Liver (tissue), 9 donors: ENCODE measurements around the gene P4HA1. TPM values are rescaled to one million over a fixed set of nuclear protein-coding genes. Genes with fewer than 3 reads are reported as not detected.

Experiments
- DNase-seq: peaks from one replicate; pipeline ENCODE4 v3.0.0-alpha.2; 2017; ENCODE audit warnings: low spot score
- H3K27ac ChIP-seq, 2 donors: one replicate each; pipeline ENCODE4 v1.7.0; 2013; ENCODE audit warnings: inconsistent platforms in 2 of 2, low read length in 2 of 2, control low read depth in 1 of 2, low read depth in 1 of 2, mild to moderate bottlenecking in 1 of 2
- H3K27me3 ChIP-seq, 4 donors: one replicate each; pipeline versions ENCODE4 v1.6.1 to v1.7.0; 2013; ENCODE audit warnings: low read length in 3 of 4, inconsistent platforms in 1 of 4, mild to moderate bottlenecking in 1 of 4, moderate library complexity in 1 of 4; ENCODE audit not compliant: control insufficient read depth in 4 of 4, insufficient read depth in 4 of 4
- H3K36me3 ChIP-seq, 4 donors: one replicate each; pipeline versions ENCODE4 v1.6.1 to v1.7.0; 2013; ENCODE audit warnings: low read length in 3 of 4, mild to moderate bottlenecking in 3 of 4, low read depth in 1 of 4, moderate library complexity in 1 of 4; ENCODE audit not compliant: control insufficient read depth in 4 of 4, insufficient read depth in 3 of 4
- H3K4me1 ChIP-seq, 4 donors: one replicate each; pipeline versions ENCODE4 v1.6.1 to v1.7.0; 2013; ENCODE audit warnings: low read length in 3 of 4, mild to moderate bottlenecking in 3 of 4, moderate library complexity in 1 of 4; ENCODE audit not compliant: control insufficient read depth in 4 of 4, insufficient read depth in 4 of 4
- H3K4me3 ChIP-seq, 3 donors: one replicate each; pipeline versions ENCODE4 v1.6.1 to v1.7.0; 2013; ENCODE audit warnings: low read length in 3 of 3, control low read depth in 1 of 3, low read depth in 1 of 3, mild to moderate bottlenecking in 1 of 3
- H3K9ac ChIP-seq, 2 donors: one replicate each; pipeline ENCODE4 v1.7.0; 2013; ENCODE audit warnings: low read length in 2 of 2, mild to moderate bottlenecking in 2 of 2, moderate library complexity in 2 of 2, control low read depth in 1 of 2, low read depth in 1 of 2
- H3K9me3 ChIP-seq, 4 donors: one replicate each; pipeline versions ENCODE4 v1.6.1 to v1.7.0; 2013; ENCODE audit warnings: low read length in 3 of 4; ENCODE audit not compliant: control insufficient read depth in 4 of 4
- EGR1 ChIP-seq, 2 donors: IDR thresholded peaks; 2 replicates each; pipeline ENCODE4 v1.6.1; 2016 to 2018; ENCODE audit warnings: antibody characterized with exemption in 2 of 2, low read depth in 2 of 2
- FOXA2 ChIP-seq: IDR thresholded peaks from 2 replicates; pipeline ENCODE4 v1.6.1; 2016; ENCODE audit warnings: antibody characterized with exemption
- GABPA ChIP-seq, 2 donors: IDR thresholded peaks in 1 of 2; conservative IDR thresholded peaks in 1 of 2; 2 replicates each; pipeline ENCODE4 v1.6.1; 2016; ENCODE audit warnings: antibody characterized with exemption in 2 of 2, mild to moderate bottlenecking in 1 of 2, moderate library complexity in 1 of 2
- HNF4A ChIP-seq, 2 donors: conservative IDR thresholded peaks; 2 replicates each; pipeline ENCODE4 v1.6.1; 2016; ENCODE audit warnings: antibody characterized with exemption in 2 of 2, mild to moderate bottlenecking in 2 of 2
- HNF4G ChIP-seq: IDR thresholded peaks from 2 replicates; pipeline ENCODE4 v1.6.1; 2016; ENCODE audit warnings: antibody characterized with exemption
- JUND ChIP-seq, 2 donors: IDR thresholded peaks; 2 replicates each; pipeline ENCODE4 v1.6.1; 2016; ENCODE audit warnings: antibody characterized with exemption in 2 of 2
- NR2F2 ChIP-seq: IDR thresholded peaks from 2 replicates; pipeline ENCODE4 v1.6.1; 2016; ENCODE audit warnings: antibody characterized with exemption
- RAD21 ChIP-seq, 2 donors: IDR thresholded peaks; 2 replicates each; pipeline ENCODE4 v1.6.1; 2016; ENCODE audit warnings: antibody characterized with exemption in 2 of 2, mild to moderate bottlenecking in 2 of 2
- SP1 ChIP-seq: IDR thresholded peaks from 2 replicates; pipeline ENCODE4 v1.6.1; 2018; ENCODE audit warnings: antibody characterized with exemption, mild to moderate bottlenecking
- TAF1 ChIP-seq: conservative IDR thresholded peaks from 2 replicates; pipeline ENCODE4 v1.6.1; 2016; ENCODE audit warnings: antibody characterized with exemption, mild to moderate bottlenecking
- YY1 ChIP-seq: IDR thresholded peaks from 2 replicates; pipeline ENCODE4 v1.6.1; 2016; ENCODE audit warnings: antibody characterized with exemption, mild to moderate bottlenecking
- WGBS: extraction: QIAGEN DNeasy Blood & Tissue Kit; methylation state at CpG from one replicate; pipeline ENCODE4 v1.1.7; 2013; 5-methylcytosine and 5-hydroxymethylcytosine counted together
- polyA plus RNA-seq, 2 donors: library from polyadenylated mRNA; stranded (reverse) in 1 of 2; unstranded in 1 of 2; fragments of 200-250 nt in 1 of 2; fragments of >200 nt in 1 of 2; fragmentation: Nextera tagmentation in 1 of 2; extraction: Ambion mirVana in 1 of 2; gene quantifications; one replicate each; pipeline versions ENCODE4 v1.2.1 to v1.2.3, GENCODE V29; 2013 to 2015
- total RNA-seq, 2 donors: library from RNA; depleted of rRNA; stranded (reverse); fragments of >200 nt; gene quantifications; one replicate each; pipeline ENCODE4 v1.2.3, GENCODE V29; 2014
- TF ChIP-seq, protein P1 (sequence below): IDR thresholded peaks from 2 replicates; pipeline ENCODE4 v1.6.1; 2016; ENCODE audit warnings: antibody characterized with exemption
- TF ChIP-seq, protein P2 (sequence below): IDR thresholded peaks from 2 replicates; pipeline ENCODE4 v1.6.1; 2016; ENCODE audit warnings: antibody characterized with exemption
- TF ChIP-seq, protein P3 (sequence below): fragments of 150-350 bp; IDR thresholded peaks from 2 replicates; pipeline ENCODE4 v1.5.1; 2017; ENCODE audit warnings: improper control_type of control experiment, low read depth, low read length; ENCODE audit not compliant: missing input control
- TF ChIP-seq, protein P4 (sequence below): IDR thresholded peaks from 2 replicates; pipeline ENCODE4 v1.6.1; 2016; ENCODE audit warnings: antibody characterized with exemption
- TF ChIP-seq, protein P5 (sequence below): IDR thresholded peaks from 2 replicates; pipeline ENCODE4 v1.6.1; 2016; ENCODE audit warnings: antibody characterized with exemption, mild to moderate bottlenecking
- donor health status: healthy.
- donor health status: healthy.
- donor health status: healthy.
- donor health status: healthy.
- donor health status: healthy.

The P4HA1 gene
- total and polyA plus RNA-seq, 4 donors = 6.1 to 63.7 (median 23.7) TPM

DNA sequence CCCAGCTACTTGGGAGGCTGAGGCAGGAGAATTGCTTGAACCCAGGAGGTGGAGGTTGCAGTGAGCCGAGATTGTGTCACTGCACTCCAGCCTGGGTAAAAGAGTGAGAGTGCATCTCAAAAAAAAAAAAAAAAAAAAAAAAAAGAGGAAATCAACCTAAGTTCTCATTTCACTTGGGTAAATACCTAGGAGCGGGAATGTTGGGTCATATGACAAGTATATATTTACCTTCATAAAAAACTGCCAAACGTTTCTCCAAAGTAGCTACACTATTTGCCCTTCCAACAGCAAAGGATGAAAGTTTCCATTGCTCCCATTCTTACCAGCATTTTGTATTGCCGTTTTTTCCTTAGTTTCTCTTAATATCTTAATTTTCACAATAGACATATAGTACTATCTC is 9.8 kb downstream of the P4HA1 start (continued):
- TF ChIP-seq, protein P1, sequence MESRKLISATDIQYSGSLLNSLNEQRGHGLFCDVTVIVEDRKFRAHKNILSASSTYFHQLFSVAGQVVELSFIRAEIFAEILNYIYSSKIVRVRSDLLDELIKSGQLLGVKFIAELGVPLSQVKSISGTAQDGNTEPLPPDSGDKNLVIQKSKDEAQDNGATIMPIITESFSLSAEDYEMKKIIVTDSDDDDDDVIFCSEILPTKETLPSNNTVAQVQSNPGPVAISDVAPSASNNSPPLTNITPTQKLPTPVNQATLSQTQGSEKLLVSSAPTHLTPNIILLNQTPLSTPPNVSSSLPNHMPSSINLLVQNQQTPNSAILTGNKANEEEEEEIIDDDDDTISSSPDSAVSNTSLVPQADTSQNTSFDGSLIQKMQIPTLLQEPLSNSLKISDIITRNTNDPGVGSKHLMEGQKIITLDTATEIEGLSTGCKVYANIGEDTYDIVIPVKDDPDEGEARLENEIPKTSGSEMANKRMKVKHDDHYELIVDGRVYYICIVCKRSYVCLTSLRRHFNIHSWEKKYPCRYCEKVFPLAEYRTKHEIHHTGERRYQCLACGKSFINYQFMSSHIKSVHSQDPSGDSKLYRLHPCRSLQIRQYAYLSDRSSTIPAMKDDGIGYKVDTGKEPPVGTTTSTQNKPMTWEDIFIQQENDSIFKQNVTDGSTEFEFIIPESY = no peak
- peak in 1 of 2 donors; percentile 20 for TF ChIP-seq HNF4A (conservative IDR thresholded peaks at IDR 0.05)
- no peak for TF ChIP-seq JUND (IDR thresholded peaks at IDR 0.05)
- peak; percentile 23 for TF ChIP-seq SP1
- TF ChIP-seq, protein P2, sequence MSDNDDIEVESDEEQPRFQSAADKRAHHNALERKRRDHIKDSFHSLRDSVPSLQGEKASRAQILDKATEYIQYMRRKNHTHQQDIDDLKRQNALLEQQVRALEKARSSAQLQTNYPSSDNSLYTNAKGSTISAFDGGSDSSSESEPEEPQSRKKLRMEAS = no peak
- TF ChIP-seq YY1 = peak; percentile 39
- no peak for TF ChIP-seq NR2F2

DNA sequence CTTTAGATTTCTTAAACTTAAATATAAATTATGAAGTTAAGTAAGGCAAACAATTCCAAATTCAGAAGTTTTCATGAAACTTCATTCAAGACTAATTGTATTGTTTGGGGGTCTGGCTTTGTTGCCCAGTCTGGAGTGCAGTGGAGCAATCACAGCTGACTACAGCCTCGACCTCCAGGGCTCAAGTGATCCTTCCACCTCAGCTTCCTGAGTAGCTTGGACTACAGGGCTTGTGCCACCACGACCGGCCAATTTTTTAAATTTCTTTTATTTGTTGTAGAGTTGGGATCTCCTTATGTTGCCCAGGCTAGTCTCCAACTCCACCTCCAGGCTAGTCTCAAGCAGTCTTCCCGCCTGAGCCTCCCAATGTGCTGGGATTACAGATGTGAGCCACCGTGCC is 12.5 kb downstream of the P4HA1 start:
- H3K4me1 ChIP-seq = peaks cover 0 to 11% (median 0%) of the 10 kb centered on the region in 4 donors
- no peaks in the 10 kb centered on the region for H3K9me3 ChIP-seq
- no peak for DNase-seq
- 77% methylated on average over 5 of the region's 5 CpGs for WGBS
- H3K4me3 ChIP-seq = no peak overlapping the region
- H3K27me3 ChIP-seq = no peaks in the 10 kb centered on the region
- no peak overlapping the region for H3K27ac ChIP-seq
- H3K36me3 ChIP-seq = no peaks in the 10 kb centered on the region
- H3K9ac ChIP-seq = no peak overlapping the region
- TF ChIP-seq FOXA2 (no peak), RAD21 (IDR thresholded peaks at IDR 0.05) (no peak), HNF4G (no peak), GABPA (IDR thresholded peaks at IDR 0.05 in 1 of 2, conservative IDR thresholded peaks at IDR 0.05 in 1 of 2) (no peak), TAF1 (no peak), NR2F2 (no peak), SP1 (no peak), JUND (IDR thresholded peaks at IDR 0.05) (no peak), YY1 (no peak), EGR1 (IDR thresholded peaks at IDR 0.05; ENCODE audit: low read depth in 2 of 2) (no peak)
- TF ChIP-seq, protein P3, sequence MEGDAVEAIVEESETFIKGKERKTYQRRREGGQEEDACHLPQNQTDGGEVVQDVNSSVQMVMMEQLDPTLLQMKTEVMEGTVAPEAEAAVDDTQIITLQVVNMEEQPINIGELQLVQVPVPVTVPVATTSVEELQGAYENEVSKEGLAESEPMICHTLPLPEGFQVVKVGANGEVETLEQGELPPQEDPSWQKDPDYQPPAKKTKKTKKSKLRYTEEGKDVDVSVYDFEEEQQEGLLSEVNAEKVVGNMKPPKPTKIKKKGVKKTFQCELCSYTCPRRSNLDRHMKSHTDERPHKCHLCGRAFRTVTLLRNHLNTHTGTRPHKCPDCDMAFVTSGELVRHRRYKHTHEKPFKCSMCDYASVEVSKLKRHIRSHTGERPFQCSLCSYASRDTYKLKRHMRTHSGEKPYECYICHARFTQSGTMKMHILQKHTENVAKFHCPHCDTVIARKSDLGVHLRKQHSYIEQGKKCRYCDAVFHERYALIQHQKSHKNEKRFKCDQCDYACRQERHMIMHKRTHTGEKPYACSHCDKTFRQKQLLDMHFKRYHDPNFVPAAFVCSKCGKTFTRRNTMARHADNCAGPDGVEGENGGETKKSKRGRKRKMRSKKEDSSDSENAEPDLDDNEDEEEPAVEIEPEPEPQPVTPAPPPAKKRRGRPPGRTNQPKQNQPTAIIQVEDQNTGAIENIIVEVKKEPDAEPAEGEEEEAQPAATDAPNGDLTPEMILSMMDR = no peak
- TF ChIP-seq, protein P2 = no peak
- TF ChIP-seq, protein P4, sequence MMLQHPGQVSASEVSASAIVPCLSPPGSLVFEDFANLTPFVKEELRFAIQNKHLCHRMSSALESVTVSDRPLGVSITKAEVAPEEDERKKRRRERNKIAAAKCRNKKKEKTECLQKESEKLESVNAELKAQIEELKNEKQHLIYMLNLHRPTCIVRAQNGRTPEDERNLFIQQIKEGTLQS = no peak
- TF ChIP-seq, protein P5, sequence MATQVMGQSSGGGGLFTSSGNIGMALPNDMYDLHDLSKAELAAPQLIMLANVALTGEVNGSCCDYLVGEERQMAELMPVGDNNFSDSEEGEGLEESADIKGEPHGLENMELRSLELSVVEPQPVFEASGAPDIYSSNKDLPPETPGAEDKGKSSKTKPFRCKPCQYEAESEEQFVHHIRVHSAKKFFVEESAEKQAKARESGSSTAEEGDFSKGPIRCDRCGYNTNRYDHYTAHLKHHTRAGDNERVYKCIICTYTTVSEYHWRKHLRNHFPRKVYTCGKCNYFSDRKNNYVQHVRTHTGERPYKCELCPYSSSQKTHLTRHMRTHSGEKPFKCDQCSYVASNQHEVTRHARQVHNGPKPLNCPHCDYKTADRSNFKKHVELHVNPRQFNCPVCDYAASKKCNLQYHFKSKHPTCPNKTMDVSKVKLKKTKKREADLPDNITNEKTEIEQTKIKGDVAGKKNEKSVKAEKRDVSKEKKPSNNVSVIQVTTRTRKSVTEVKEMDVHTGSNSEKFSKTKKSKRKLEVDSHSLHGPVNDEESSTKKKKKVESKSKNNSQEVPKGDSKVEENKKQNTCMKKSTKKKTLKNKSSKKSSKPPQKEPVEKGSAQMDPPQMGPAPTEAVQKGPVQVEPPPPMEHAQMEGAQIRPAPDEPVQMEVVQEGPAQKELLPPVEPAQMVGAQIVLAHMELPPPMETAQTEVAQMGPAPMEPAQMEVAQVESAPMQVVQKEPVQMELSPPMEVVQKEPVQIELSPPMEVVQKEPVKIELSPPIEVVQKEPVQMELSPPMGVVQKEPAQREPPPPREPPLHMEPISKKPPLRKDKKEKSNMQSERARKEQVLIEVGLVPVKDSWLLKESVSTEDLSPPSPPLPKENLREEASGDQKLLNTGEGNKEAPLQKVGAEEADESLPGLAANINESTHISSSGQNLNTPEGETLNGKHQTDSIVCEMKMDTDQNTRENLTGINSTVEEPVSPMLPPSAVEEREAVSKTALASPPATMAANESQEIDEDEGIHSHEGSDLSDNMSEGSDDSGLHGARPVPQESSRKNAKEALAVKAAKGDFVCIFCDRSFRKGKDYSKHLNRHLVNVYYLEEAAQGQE = no peak
- TF ChIP-seq, protein P1 = no peak
